Tibial nerve (tissue), 3 donors: ENCODE data around the gene MIA2.

Source experiments
- POLR2A ChIP-seq, 2 donors: fragments of 450-650 bp; IDR thresholded peaks; one replicate each; pipeline ENCODE4 v1.6.1; 2017; ENCODE audit warnings: antibody characterized with exemption in 2 of 2, mild to moderate bottlenecking in 2 of 2, moderate library complexity in 2 of 2
- TF ChIP-seq, protein P1 (sequence below), 5 experiments: fragments of 200-600 bp in 3 of 5; fragments of 450-650 bp in 2 of 5; sonication (generic) in 3 of 5; IDR thresholded peaks; one replicate each; pipeline ENCODE4 v1.5.1; 2016 to 2019; ENCODE audit warnings: antibody characterized with exemption in 5 of 5, mild to moderate bottlenecking in 3 of 5, moderate library complexity in 2 of 5

GRCh38 chr14:39398382-39398781, 164.7 kb downstream of the MIA2 start:
- TF ChIP-seq POLR2A (IDR thresholded peaks at IDR 0.05) = no peak
- TF ChIP-seq, protein P1, sequence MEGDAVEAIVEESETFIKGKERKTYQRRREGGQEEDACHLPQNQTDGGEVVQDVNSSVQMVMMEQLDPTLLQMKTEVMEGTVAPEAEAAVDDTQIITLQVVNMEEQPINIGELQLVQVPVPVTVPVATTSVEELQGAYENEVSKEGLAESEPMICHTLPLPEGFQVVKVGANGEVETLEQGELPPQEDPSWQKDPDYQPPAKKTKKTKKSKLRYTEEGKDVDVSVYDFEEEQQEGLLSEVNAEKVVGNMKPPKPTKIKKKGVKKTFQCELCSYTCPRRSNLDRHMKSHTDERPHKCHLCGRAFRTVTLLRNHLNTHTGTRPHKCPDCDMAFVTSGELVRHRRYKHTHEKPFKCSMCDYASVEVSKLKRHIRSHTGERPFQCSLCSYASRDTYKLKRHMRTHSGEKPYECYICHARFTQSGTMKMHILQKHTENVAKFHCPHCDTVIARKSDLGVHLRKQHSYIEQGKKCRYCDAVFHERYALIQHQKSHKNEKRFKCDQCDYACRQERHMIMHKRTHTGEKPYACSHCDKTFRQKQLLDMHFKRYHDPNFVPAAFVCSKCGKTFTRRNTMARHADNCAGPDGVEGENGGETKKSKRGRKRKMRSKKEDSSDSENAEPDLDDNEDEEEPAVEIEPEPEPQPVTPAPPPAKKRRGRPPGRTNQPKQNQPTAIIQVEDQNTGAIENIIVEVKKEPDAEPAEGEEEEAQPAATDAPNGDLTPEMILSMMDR (IDR thresholded peaks at IDR 0.05) = no peak
